IPS DF 6.9 (cell line): ENCODE results near the gene C1orf185.
"Not testable (repeated sequence)": the region's sequence is repeated elsewhere in the genome, so short reads cannot be mapped to it uniquely, and the experiment has no call there.

Experiments
- DNase-seq: peaks from one replicate; pipeline ENCODE4 v3.0.0-alpha.2; 2013; ENCODE audit warnings: low read depth, low spot score
- H3K27ac ChIP-seq: one replicate; pipeline ENCODE4 v1.5.1; 2013; ENCODE audit warnings: low read length, control low read depth
- H3K27me3 ChIP-seq: 2 replicates; pipeline ENCODE4 v1.6.1; 2013; ENCODE audit warnings: mild to moderate bottlenecking, low read length; ENCODE audit not compliant: control insufficient read depth, insufficient read depth
- H3K36me3 ChIP-seq: 2 replicates; pipeline ENCODE4 v1.6.1; 2013; ENCODE audit warnings: low read length; ENCODE audit not compliant: control insufficient read depth, insufficient read depth
- H3K4me1 ChIP-seq: 2 replicates; pipeline ENCODE4 v1.6.1; 2013; ENCODE audit warnings: low read length; ENCODE audit not compliant: control insufficient read depth, insufficient read depth
- H3K4me3 ChIP-seq: 2 replicates; pipeline ENCODE4 v1.5.1; 2013; ENCODE audit warnings: mild to moderate bottlenecking, low read length
- H3K9me3 ChIP-seq: 2 replicates; pipeline ENCODE4 v1.6.1; 2013; ENCODE audit warnings: low read length, inconsistent platforms; ENCODE audit not compliant: control insufficient read depth, insufficient read depth
- WGBS: extraction: QIAGEN DNeasy Blood & Tissue Kit; methylation state at CpG from one replicate; pipeline ENCODE4 v1.1.7; 2013; ENCODE audit warnings: mixed read lengths, missing lambda C conversion rate; ENCODE audit not compliant: insufficient read length, insufficient coverage; 5-methylcytosine and 5-hydroxymethylcytosine counted together

The C1orf185 gene

GRCh38 chr1:51168266-51168845, 66.3 kb downstream of the C1orf185 start:
- no peak for DNase-seq
- WGBS, result no CpG with 5 or more reads among the region's 1 CpG
- H3K4me3 ChIP-seq, result no peak overlapping the region
- no peaks in the 10 kb centered on the region for H3K36me3 ChIP-seq
- no peaks in the 10 kb centered on the region for H3K4me1 ChIP-seq
- no peak overlapping the region for H3K27ac ChIP-seq
- H3K9me3 ChIP-seq, result no peaks in the 10 kb centered on the region
- no peaks in the 10 kb centered on the region for H3K27me3 ChIP-seq

- no CpG with 5 or more reads among the region's 4 CpGs for whole genome bisulfite sequencing
- Histone ChIP-seq H3K4me1 (no peaks in the 10 kb centered on the region), H3K27me3 (no peaks in the 10 kb centered on the region), H3K36me3 (no peaks in the 10 kb centered on the region), H3K9me3 (no peaks in the 10 kb centered on the region), H3K4me3 (no peak overlapping the region), H3K27ac (no peak overlapping the region)
- no peak for DNase-seq
Observed at GRCh38 chr1:51168936-51169335, 66.9 kb downstream of the C1orf185 start.

- DNase-seq, result no peak
- WGBS, result no CpG with 5 or more reads among the region's 1 CpG
Observed at GRCh38 chr1:51170342-51170741, 68.3 kb downstream of the C1orf185 start.

GRCh38 chr1:51172811-51173210, 70.8 kb downstream of the C1orf185 start:
- no peaks in the 10 kb centered on the region for H3K4me1 ChIP-seq
- no peak overlapping the region for H3K4me3 ChIP-seq

More at GRCh38 chr1:51170342-51170741, 68.3 kb downstream of the C1orf185 start:
- H3K36me3 ChIP-seq, result no peaks in the 10 kb centered on the region
- no peaks in the 10 kb centered on the region for H3K9me3 ChIP-seq
- H3K4me3 ChIP-seq, result no peak overlapping the region
- no peaks in the 10 kb centered on the region for H3K4me1 ChIP-seq
- no peak overlapping the region for H3K27ac ChIP-seq
- no peaks in the 10 kb centered on the region for H3K27me3 ChIP-seq

GRCh38 chr1:51175278-51175677, 73.2 kb downstream of the C1orf185 start:
- no peak overlapping the region for H3K4me3 ChIP-seq

More at GRCh38 chr1:51172811-51173210, 70.8 kb downstream of the C1orf185 start:
- WGBS, result no CpG with 5 or more reads among the region's 3 CpGs
- Histone ChIP-seq H3K27me3 (no peaks in the 10 kb centered on the region), H3K27ac (no peak overlapping the region), H3K9me3 (no peaks in the 10 kb centered on the region), H3K36me3 (no peaks in the 10 kb centered on the region)
- DNase-seq, result no peak

GRCh38 chr1:51177988-51178387, 76.0 kb downstream of the C1orf185 start:
- WGBS, result no CpG with 5 or more reads among the region's 6 CpGs
- not testable (repeated sequence) for DNase-seq, H3K4me3 ChIP-seq, H3K4me1 ChIP-seq, H3K27ac ChIP-seq, H3K27me3 ChIP-seq, H3K9me3 ChIP-seq, H3K36me3 ChIP-seq

More at GRCh38 chr1:51175278-51175677, 73.2 kb downstream of the C1orf185 start:
- Histone ChIP-seq H3K27me3 (no peaks in the 10 kb centered on the region), H3K36me3 (no peaks in the 10 kb centered on the region), H3K4me1 (no peaks in the 10 kb centered on the region), H3K9me3 (no peaks in the 10 kb centered on the region), H3K27ac (no peak overlapping the region)
- DNase-seq, result no peak
- WGBS, result no CpG with 5 or more reads among the region's 2 CpGs

- no peaks in the 10 kb centered on the region for H3K9me3 ChIP-seq
- no peak overlapping the region for H3K4me3 ChIP-seq
- no peak overlapping the region for H3K27ac ChIP-seq
- no peak for DNase-seq
- no peaks in the 10 kb centered on the region for H3K4me1 ChIP-seq
- H3K27me3 ChIP-seq, result no peaks in the 10 kb centered on the region
- no peaks in the 10 kb centered on the region for H3K36me3 ChIP-seq
Observed at GRCh38 chr1:51188230-51188629, 86.2 kb downstream of the C1orf185 start.

- H3K36me3 ChIP-seq, result no peaks in the 10 kb centered on the region
- no CpG with 5 or more reads among the region's 2 CpGs for WGBS
- no peak overlapping the region for H3K4me3 ChIP-seq
Observed at GRCh38 chr1:51189421-51190073, 87.5 kb downstream of the C1orf185 start.

GRCh38 chr1:51190961-51191360, 88.9 kb downstream of the C1orf185 start:
- no peaks in the 10 kb centered on the region for H3K36me3 ChIP-seq
- no peaks in the 10 kb centered on the region for H3K4me1 ChIP-seq
- no peak overlapping the region for H3K4me3 ChIP-seq
- WGBS, result no CpG with 5 or more reads among the region's 1 CpG
- no peak overlapping the region for H3K27ac ChIP-seq
- no peak for DNase-seq
- H3K27me3 ChIP-seq, result no peaks in the 10 kb centered on the region
- H3K9me3 ChIP-seq, result no peaks in the 10 kb centered on the region

More at GRCh38 chr1:51189421-51190073, 87.5 kb downstream of the C1orf185 start:
- peak; percentile 16 for DNase-seq
- Histone ChIP-seq H3K9me3 (no peaks in the 10 kb centered on the region), H3K27me3 (no peaks in the 10 kb centered on the region), H3K27ac (no peak overlapping the region), H3K4me1 (no peaks in the 10 kb centered on the region)

GRCh38 chr1:51192213-51192843, 90.3 kb downstream of the C1orf185 start:
- H3K27ac ChIP-seq, result no peak overlapping the region
- H3K9me3 ChIP-seq, result no peaks in the 10 kb centered on the region
- H3K36me3 ChIP-seq, result no peaks in the 10 kb centered on the region
- no peaks in the 10 kb centered on the region for H3K27me3 ChIP-seq
- WGBS, result 100% methylated on average over 2 of the region's 3 CpGs
- no peaks in the 10 kb centered on the region for H3K4me1 ChIP-seq
- no peak overlapping the region for H3K4me3 ChIP-seq
- peak; percentile 37 for DNase-seq
